ENCODE results near the gene DEFB129. TPM values are rescaled to one million over a fixed set of nuclear protein-coding genes. Genes with fewer than 3 reads are reported as not detected.

The DEFB129 gene
- not detected for total RNA-seq

- intact Hi-C loops (cut with DNase I) = no loop called here
Observed at GRCh38 chr20:226958-227357, at the start of gene DEFB129. TSS of gene DEFB129 (plus strand) at chr20:227258. CDS start at chr20:227289, 31 bp downstream.

GRCh38 chr20:184288-184687 is 42.8 kb upstream of the DEFB129 start:
- Histone ChIP-seq H3K4me3 (no peak overlapping the region), H3K9me3 (no peaks in the 10 kb centered on the region), H3K27ac (no peak overlapping the region), H3K4me1 (no peaks in the 10 kb centered on the region), H3K27me3 (no peaks in the 10 kb centered on the region), H3K36me3 (no peaks in the 10 kb centered on the region)
- no peak for DNase-seq (ENCODE audit: extremely low spot score in 2 of 2)
- intact Hi-C loops (cut with DNase I) = no loop called here
- TF ChIP-seq CTCF (IDR thresholded peaks at IDR 0.05) (no peak), POLR2AphosphoS5 (IDR thresholded peaks at IDR 0.05; ENCODE audit: insufficient read depth in 1 of 2, low read depth in 1 of 2) (no peak), POLR2A (IDR thresholded peaks at IDR 0.05) (no peak)

More at GRCh38 chr20:226958-227357, at the start of gene DEFB129:
- no peak for TF ChIP-seq CTCF (IDR thresholded peaks at IDR 0.05)
- no peak for TF ChIP-seq POLR2AphosphoS5 (IDR thresholded peaks at IDR 0.05; ENCODE audit: insufficient read depth in 1 of 2, low read depth in 1 of 2)
- no peak for TF ChIP-seq POLR2A (IDR thresholded peaks at IDR 0.05)
- Histone ChIP-seq H3K4me3 (no peak within 1 kb of the TSS), H3K27me3 (no peaks in the 10 kb centered on the region), H3K27ac (no peak within 1 kb of the TSS), H3K9me3 (no peaks in the 10 kb centered on the region), H3K36me3 (no peaks in the 10 kb centered on the region), H3K4me1 (no peaks in the 10 kb centered on the region)
- DNase-seq (ENCODE audit: extremely low spot score in 2 of 2) = no peak

GRCh38 chr20:187733-188132 is 39.3 kb upstream of the DEFB129 start:
- TF ChIP-seq CTCF (IDR thresholded peaks at IDR 0.05) = no peak
- no peak for TF ChIP-seq POLR2AphosphoS5 (IDR thresholded peaks at IDR 0.05; ENCODE audit: insufficient read depth in 1 of 2, low read depth in 1 of 2)
- TF ChIP-seq POLR2A (IDR thresholded peaks at IDR 0.05) = no peak
- Histone ChIP-seq H3K4me1 (no peaks in the 10 kb centered on the region), H3K9me3 (no peaks in the 10 kb centered on the region), H3K36me3 (no peaks in the 10 kb centered on the region), H3K4me3 (no peak overlapping the region), H3K27ac (no peak overlapping the region), H3K27me3 (no peaks in the 10 kb centered on the region)
- DNase-seq (ENCODE audit: extremely low spot score in 2 of 2) = no peak
- intact Hi-C loops (cut with DNase I) = no loop called here

GRCh38 chr20:189611-190010 is 37.4 kb upstream of the DEFB129 start, which contains the start of gene DEFB128:
TSS of gene DEFB128 (minus strand) at chr20:189711. CDS start at chr20:189623, 88 bp downstream.
- H3K4me1 ChIP-seq = no peaks in the 10 kb centered on the region
- no peak within 1 kb of the TSS for H3K27ac ChIP-seq
- DNase-seq (ENCODE audit: extremely low spot score in 2 of 2) = no peak
- no peak for TF ChIP-seq POLR2A (IDR thresholded peaks at IDR 0.05)
- TF ChIP-seq CTCF (IDR thresholded peaks at IDR 0.05) = no peak
- no peak for TF ChIP-seq POLR2AphosphoS5 (IDR thresholded peaks at IDR 0.05; ENCODE audit: insufficient read depth in 1 of 2, low read depth in 1 of 2)
- H3K9me3 ChIP-seq = no peaks in the 10 kb centered on the region
- H3K27me3 ChIP-seq = no peaks in the 10 kb centered on the region
- H3K4me3 ChIP-seq = no peak within 1 kb of the TSS
- intact Hi-C loops (cut with DNase I) = no loop called here
- no peaks in the 10 kb centered on the region for H3K36me3 ChIP-seq

GRCh38 chr20:198225-198624 is 28.8 kb upstream of the DEFB129 start:
- Histone ChIP-seq H3K4me1 (no peaks in the 10 kb centered on the region), H3K36me3 (no peaks in the 10 kb centered on the region), H3K4me3 (no peak overlapping the region), H3K27me3 (no peaks in the 10 kb centered on the region), H3K9me3 (no peaks in the 10 kb centered on the region), H3K27ac (no peak overlapping the region)
- DNase-seq (ENCODE audit: extremely low spot score in 2 of 2) = no peak
- intact Hi-C loops (cut with DNase I) = no loop called here
- TF ChIP-seq CTCF (IDR thresholded peaks at IDR 0.05) (no peak), POLR2A (IDR thresholded peaks at IDR 0.05) (no peak), POLR2AphosphoS5 (IDR thresholded peaks at IDR 0.05; ENCODE audit: insufficient read depth in 1 of 2, low read depth in 1 of 2) (no peak)

All from vagina (tissue), 2 donors.